ENCODE data around the gene INTS6.

The INTS6 gene

GRCh38 chr13:51342706-51343105 lies 110.1 kb downstream of the INTS6 start:
- no peak for DNase-seq (ENCODE audit: low spot score)

DNA sequence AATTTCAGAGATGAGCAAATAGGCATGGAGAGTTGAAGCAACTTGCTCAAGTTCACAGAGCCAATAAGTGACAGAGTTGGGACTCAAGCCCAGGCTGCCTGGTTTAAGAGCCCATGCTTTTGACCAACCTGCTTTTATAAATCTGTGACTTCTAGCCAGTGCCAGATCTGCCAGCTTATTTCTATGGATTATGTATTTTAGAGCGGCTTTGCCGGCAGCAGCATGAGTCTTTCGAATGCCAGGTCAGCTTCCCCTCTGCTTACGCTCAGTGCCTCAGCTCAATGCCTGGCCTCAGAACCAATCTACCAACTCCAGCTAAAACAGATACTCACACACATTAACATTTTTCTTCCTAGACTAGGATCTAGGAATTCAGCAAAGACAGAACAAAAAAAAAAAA lies 111.0 kb downstream of the INTS6 start:
- no peak for DNase-seq (ENCODE audit: low spot score)

- no peak for DNase-seq (ENCODE audit: low spot score)
Measured at GRCh38 chr13:51341232-51341631, 111.6 kb downstream of the INTS6 start.

- no peak for DNase-seq (ENCODE audit: low spot score)
Measured at GRCh38 chr13:51339952-51340732, 112.7 kb downstream of the INTS6 start.

DNA sequence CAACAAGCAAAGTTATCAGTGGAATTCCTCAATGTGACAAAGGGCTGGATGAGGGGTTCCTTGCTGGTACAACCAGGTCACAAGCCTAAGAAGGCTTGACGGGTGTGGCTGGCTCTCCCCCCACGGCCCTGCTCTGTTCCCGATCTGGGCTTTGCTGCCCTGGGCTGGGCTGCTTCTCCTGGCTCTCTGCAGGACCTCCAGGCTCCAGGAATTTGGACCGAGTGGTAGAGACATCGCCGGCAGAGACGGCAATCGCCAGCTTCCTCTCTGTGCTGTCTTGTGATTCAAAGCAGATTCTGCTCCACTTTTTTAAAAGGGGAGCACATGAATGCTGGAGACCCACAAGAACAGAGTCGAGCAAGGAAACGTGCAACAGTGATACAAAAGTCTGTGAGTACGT lies 113.5 kb downstream of the INTS6 start, which contains the start of gene SERPINE3:
Gene SERPINE3, plus strand, starts transcription at position 338 of the 400 bp plus-strand sequence. CDS start 1,401 bp downstream, outside the sequence.
- no peak for DNase-seq (ENCODE audit: low spot score)

GRCh38 chr13:51336746-51337145 lies 116.1 kb downstream of the INTS6 start:
- DNase-seq (ENCODE audit: low spot score), result no peak

DNA sequence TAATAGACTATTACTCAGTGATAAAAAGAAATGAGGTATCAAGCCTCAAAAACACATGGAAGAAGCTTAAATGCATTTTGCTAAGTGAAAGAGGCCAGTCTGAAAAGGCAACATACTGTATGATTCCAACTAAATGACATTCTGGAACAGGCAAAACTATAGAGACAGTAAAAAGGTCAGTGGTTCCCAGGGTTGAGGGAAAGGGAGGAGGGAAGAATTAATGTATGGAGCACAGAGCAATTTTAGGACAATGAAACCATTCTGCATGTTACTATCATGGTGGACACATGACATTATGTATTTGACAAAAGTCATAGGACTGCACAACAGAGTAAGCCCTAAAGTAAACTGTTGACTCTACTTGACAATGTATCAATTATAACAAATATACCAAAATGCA lies 119.0 kb downstream of the INTS6 start:
- DNase-seq (ENCODE audit: low spot score), result no peak

GRCh38 chr13:51333421-51333820 lies 119.4 kb downstream of the INTS6 start:
- DNase-seq (ENCODE audit: low spot score), result no peak

- DNase-seq (ENCODE audit: low spot score), result no peak
Measured at GRCh38 chr13:51332566-51333361, 120.1 kb downstream of the INTS6 start.

GRCh38 chr13:51331354-51331861 lies 121.4 kb downstream of the INTS6 start:
- no peak for DNase-seq (ENCODE audit: low spot score)

DNA sequence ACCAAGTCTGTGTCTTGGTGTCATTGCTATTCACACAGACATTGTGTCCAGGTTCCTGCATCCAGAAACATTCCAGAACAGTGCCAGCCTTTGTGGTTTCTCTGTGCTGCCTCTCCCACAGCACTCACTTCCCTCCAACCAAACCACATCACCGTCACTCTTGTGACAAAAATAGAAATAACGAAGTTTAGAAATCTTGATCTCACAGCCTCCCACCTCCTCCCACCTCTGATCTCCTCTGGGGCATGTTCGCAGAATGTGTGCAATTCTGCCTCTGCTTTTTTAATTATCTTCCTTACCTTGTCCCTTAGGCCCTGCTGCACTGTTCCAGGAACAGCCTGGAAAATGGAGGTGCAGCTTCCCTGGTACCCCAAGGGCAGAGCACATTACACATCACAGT lies 122.0 kb downstream of the INTS6 start:
- DNase-seq (ENCODE audit: low spot score), result no peak

- DNase-seq (ENCODE audit: low spot score), result no peak
Measured at GRCh38 chr13:51329606-51330005, 123.2 kb downstream of the INTS6 start.

- no peak for DNase-seq (ENCODE audit: low spot score)
Measured at GRCh38 chr13:51328488-51328887, 124.3 kb downstream of the INTS6 start.

GRCh38 chr13:51327961-51328360 lies 124.9 kb downstream of the INTS6 start:
- no peak for DNase-seq (ENCODE audit: low spot score)

- DNase-seq (ENCODE audit: low spot score), result no peak
Measured at GRCh38 chr13:51326777-51327176, 126.1 kb downstream of the INTS6 start.

GRCh38 chr13:51325837-51326236 lies 127.0 kb downstream of the INTS6 start:
- no peak for DNase-seq (ENCODE audit: low spot score)

DNA sequence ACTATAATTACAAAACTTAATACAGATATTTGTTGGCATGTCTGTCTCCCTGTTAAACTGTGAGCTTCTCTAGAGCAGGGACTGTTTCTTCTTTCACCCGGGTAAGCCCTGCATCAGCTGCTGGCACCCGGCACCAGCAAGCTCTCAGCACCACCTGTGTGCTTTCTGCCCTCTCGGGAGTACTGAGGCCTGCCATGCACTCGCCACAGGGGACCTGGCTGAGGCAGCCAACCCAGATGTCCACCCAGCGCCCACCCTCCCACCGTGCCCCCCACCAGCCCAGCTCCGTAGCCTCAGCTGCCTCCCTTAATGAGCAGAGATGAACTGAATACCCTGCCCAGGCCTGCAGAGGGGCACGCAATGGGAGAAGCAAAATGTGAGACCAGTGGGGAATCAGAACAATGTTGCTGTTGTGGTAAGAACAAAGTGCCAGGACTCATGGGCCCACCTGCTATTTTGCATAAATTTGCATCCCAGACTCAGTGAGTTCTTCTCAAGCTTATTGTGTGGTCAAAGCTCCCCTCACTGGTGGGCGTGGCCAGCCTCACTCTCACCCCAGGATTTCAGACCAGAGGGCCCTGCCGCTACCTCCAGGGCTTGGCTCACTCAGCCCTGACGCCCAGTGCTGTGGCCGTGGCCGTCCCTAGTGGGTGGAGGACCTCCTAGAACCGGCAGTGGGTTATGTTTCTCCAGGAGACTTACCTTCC lies 128.0 kb downstream of the INTS6 start:
- DNase-seq (ENCODE audit: low spot score), result no peak

- no peak for DNase-seq (ENCODE audit: low spot score)
Measured at GRCh38 chr13:51323824-51324511, 128.9 kb downstream of the INTS6 start.

GRCh38 chr13:51322826-51323225 lies 130.0 kb downstream of the INTS6 start:
- DNase-seq (ENCODE audit: low spot score), result no peak

DNA sequence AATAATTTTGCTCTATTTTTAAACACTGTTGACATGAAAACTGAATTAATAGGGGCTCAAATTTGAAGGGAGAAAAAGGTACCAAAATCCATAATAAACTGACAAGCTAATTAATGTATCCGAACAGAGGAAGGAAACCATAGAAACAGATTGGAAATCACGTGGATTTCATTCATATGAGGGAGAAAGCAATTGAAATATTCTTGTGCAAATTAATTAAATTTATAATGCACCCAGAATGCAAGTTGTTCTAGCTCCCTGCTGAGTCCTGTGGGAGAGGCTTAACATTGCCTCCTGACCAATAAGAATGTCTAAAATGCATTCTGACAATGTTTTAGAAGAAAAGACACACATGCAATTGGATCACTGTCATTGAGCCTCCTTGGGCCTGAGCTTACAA lies 131.0 kb downstream of the INTS6 start:
- DNase-seq (ENCODE audit: low spot score), result no peak

- no peak for DNase-seq (ENCODE audit: low spot score)
Measured at GRCh38 chr13:51318876-51319275, 134.0 kb downstream of the INTS6 start.

- no peak for DNase-seq (ENCODE audit: low spot score)
Measured at GRCh38 chr13:51318015-51318414, 134.8 kb downstream of the INTS6 start.
